Endodermal cell (in vitro differentiated cells): ENCODE results near the gene SLC38A3. TPM values are rescaled to one million over a fixed set of nuclear protein-coding genes. Genes with fewer than 3 reads are reported as not detected.

Experiments
- DNase-seq: peaks from one replicate; pipeline ENCODE4 v3.0.0-alpha.2; 2017
- H3K27ac ChIP-seq: 2 replicates; pipeline ENCODE4 v1.5.1; 2013; ENCODE audit warnings: mild to moderate bottlenecking, low read depth, low read length, moderate library complexity
- H3K27me3 ChIP-seq: 2 replicates; pipeline ENCODE4 v1.6.1; 2013; ENCODE audit warnings: mild to moderate bottlenecking, low read length, moderate library complexity; ENCODE audit not compliant: insufficient read depth, control insufficient read depth, poor library complexity, severe bottlenecking
- H3K36me3 ChIP-seq: 2 replicates; pipeline ENCODE4 v1.7.0; 2013; ENCODE audit warnings: mild to moderate bottlenecking, low read length, moderate library complexity; ENCODE audit not compliant: control insufficient read depth, insufficient read depth
- H3K4me1 ChIP-seq: one replicate; pipeline ENCODE4 v1.7.0; 2013; ENCODE audit warnings: low read length; ENCODE audit not compliant: control insufficient read depth, insufficient read depth
- H3K4me3 ChIP-seq: 2 replicates; pipeline ENCODE4 v1.5.1; 2013; ENCODE audit warnings: mild to moderate bottlenecking, low read length, moderate library complexity
- H3K9ac ChIP-seq: 2 replicates; pipeline ENCODE4 v1.6.1; 2013; ENCODE audit warnings: mild to moderate bottlenecking, low read length, moderate library complexity; ENCODE audit not compliant: poor library complexity, severe bottlenecking; ENCODE audit errors: extremely low read depth
- H3K9me3 ChIP-seq: 2 replicates; pipeline ENCODE4 v1.6.1; 2013; ENCODE audit warnings: mild to moderate bottlenecking, low read length, moderate library complexity; ENCODE audit not compliant: control insufficient read depth
- H3K27ac Mint-ChIP-seq: 2 replicates; pipeline ENCODE4 v1.8.0; 2020; ENCODE audit warnings: mixed read lengths
- H3K27me3 Mint-ChIP-seq: 2 replicates; pipeline ENCODE4 v1.8.0; 2021; ENCODE audit warnings: mild to moderate bottlenecking, mixed read lengths; ENCODE audit not compliant: insufficient read depth
- H3K36me3 Mint-ChIP-seq: 2 replicates; pipeline ENCODE4 v1.8.0; 2020; ENCODE audit warnings: low read depth, mixed read lengths
- H3K4me1 Mint-ChIP-seq: 2 replicates; pipeline ENCODE4 v1.8.0; 2020; ENCODE audit warnings: mixed read lengths
- H3K4me3 Mint-ChIP-seq: 2 replicates; pipeline ENCODE4 v1.8.0; 2020; ENCODE audit warnings: mild to moderate bottlenecking, moderate library complexity, mixed read lengths
- H3K9me3 Mint-ChIP-seq: 2 replicates; pipeline ENCODE4 v1.8.0; 2020; ENCODE audit warnings: mild to moderate bottlenecking, mixed read lengths
- CTCF ChIP-seq: fragments of 200-600 bp; sonication (generic); conservative IDR thresholded peaks from 2 replicates; pipeline ENCODE4 v1.5.0; 2021; ENCODE audit warnings: antibody characterized with exemption, mild to moderate bottlenecking
- WGBS, 2 experiments: methylation state at CpG; one replicate each; pipeline versions ENCODE4 v1.1.5 to v1.1.7; 2013; ENCODE audit warnings: missing lambda C conversion rate in 2 of 2, mixed read lengths in 1 of 2; ENCODE audit not compliant: insufficient coverage in 1 of 2, insufficient read length in 1 of 2; 5-methylcytosine and 5-hydroxymethylcytosine counted together
- long read RNA-seq, 4 experiments: library from polyadenylated mRNA in 2 of 4; library from RNA in 1 of 4; library from capped mRNA in 1 of 4; stranded (forward) in 3 of 4; unstranded in 1 of 4; transcript quantifications; one replicate each; pipeline ENCODE4 v2.0.0, GENCODE V29; 2020 to 2021; ENCODE audit warnings: inconsistent platforms in 1 of 4
- polyA plus RNA-seq, 2 experiments: library from polyadenylated mRNA; stranded (reverse); fragments of 50-300 nt; gene quantifications; one replicate each; pipeline ENCODE4 v1.2.3, GENCODE V29; 2013
- total RNA-seq, 2 donors: library from RNA; stranded (reverse); fragmentation: NEBNext Ultra II Directional in 1 of 2; extraction: Animal tissue kit (Norgen Biotek cat#: 25700) in 1 of 2; gene quantifications; 2 replicates in 1 of 2; 3 replicates in 1 of 2; pipeline ENCODE4 v1.2.1, GENCODE V29; 2021

SLC38A3 gene
- 1 to 10 TPM; 1.5 to 1.9 TPM for total RNA-seq
- polyA plus RNA-seq (2013, experiment 1 of 2): 4.4 TPM
- polyA plus RNA-seq (2013, experiment 2 of 2): 4.3 TPM
- long read RNA-seq, experiment 1, partial matches to known transcripts: 1 of 1 reads
- long read RNA-seq, experiment 1, other reads (novel, unspliced or antisense): 0 of 1 reads
- long read RNA-seq, experiment 2, partial matches to known transcripts: 0 of 5 reads
- long read RNA-seq, experiment 2, other reads (novel, unspliced or antisense): 3 of 5 reads
- long read RNA-seq, experiment 3, partial matches to known transcripts: 1 of 2 reads
- long read RNA-seq, experiment 3, other reads (novel, unspliced or antisense): 0 of 2 reads
- long read RNA-seq, experiment 4: 0 reads

DNA sequence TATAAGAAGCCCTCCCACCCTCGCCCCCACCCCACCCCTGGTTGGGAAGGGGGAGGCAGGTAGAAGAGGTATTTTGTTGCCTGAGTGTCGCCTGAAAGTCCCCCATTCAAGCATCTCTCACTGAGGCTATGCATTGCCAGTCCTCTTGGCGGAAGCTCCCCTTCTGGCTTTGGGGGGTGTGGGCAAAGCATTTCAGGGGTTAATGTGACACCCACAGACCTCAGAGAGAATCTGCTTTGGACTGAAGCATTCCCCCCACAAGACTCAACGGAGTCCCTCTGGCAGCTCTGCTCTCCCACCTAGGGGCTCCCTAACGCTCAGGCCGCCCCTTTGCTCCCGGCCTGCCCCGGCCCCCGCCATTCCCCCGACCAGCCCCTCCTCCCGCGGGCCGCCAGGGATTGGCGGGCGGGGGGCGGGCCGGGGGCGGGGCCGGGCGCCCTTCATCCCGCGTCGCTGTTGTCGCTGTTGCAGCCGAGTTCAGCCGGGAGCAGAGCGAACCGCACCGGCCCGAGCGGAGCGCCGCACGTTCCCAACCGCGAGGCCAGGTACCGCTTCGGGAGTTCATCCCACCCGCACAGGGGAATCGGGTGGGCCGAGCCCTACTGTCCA lies at the start of gene SLC38A3:
Gene SLC38A3 (plus strand): TSS at position 468 of the 609 bp plus-strand sequence. CDS start 8,929 bp downstream, outside the sequence.
- H3K4me3 Mint-ChIP-seq: peak within 1 kb of the TSS; percentile 47
- peaks cover 9% of the 10 kb centered on the region for H3K4me1 Mint-ChIP-seq
- Histone ChIP-seq H3K9me3 (no peaks in the 10 kb centered on the region), H3K9ac (no peak within 1 kb of the TSS), H3K36me3 (no peaks in the 10 kb centered on the region), H3K27ac (no peak within 1 kb of the TSS), H3K27me3 (peaks cover 41% of the 10 kb centered on the region), H3K4me1 (peaks cover 3% of the 10 kb centered on the region), H3K4me3 (peak within 1 kb of the TSS; percentile 74)
- H3K9me3 Mint-ChIP-seq: no peaks in the 10 kb centered on the region
- no peak for TF ChIP-seq CTCF
- H3K27me3 Mint-ChIP-seq: peaks cover 61% of the 10 kb centered on the region
- peak; percentile 91 for DNase-seq
- no peak within 1 kb of the TSS for H3K27ac Mint-ChIP-seq
- 3 to 5% methylated on average over 6 to 41 of the region's 41 CpGs for WGBS, 2 experiments
- no peaks in the 10 kb centered on the region for H3K36me3 Mint-ChIP-seq

DNA sequence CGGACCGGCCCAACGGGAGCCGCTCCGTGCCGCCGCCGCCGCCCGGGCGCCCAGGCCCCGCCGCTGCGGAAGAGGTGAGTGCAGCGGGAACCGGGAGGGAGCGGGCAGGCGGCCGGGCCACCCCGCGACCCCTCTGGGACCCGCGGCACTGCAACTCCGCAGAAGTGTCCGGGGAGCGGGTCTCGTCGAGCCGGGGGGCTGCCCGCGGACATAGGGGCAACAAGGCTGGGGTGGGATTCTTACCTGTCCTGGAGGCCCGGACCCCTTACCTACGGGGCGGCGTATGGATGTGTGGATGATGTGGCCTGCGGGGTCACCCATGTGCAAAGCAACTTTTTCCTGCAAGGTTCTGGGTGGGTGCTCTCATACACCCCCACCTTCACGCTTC lies 49.6 kb upstream of the SLC38A3 start:
- Mint-ChIP-seq H3K27ac (peak overlapping the region; percentile 89), H3K36me3 (no peaks in the 10 kb centered on the region), H3K4me1 (peaks cover 40% of the 10 kb centered on the region), H3K9me3 (no peaks in the 10 kb centered on the region), H3K4me3 (peak overlapping the region; percentile 93), H3K27me3 (peaks cover 15% of the 10 kb centered on the region)
- no peaks in the 10 kb centered on the region for H3K9me3 ChIP-seq
- DNase-seq: no peak
- peaks cover 10% of the 10 kb centered on the region for H3K4me1 ChIP-seq
- peaks cover 25% of the 10 kb centered on the region for H3K27me3 ChIP-seq
- H3K4me3 ChIP-seq: peak overlapping the region; percentile 85
- H3K9ac ChIP-seq: peak overlapping the region; percentile 23
- no peak for TF ChIP-seq CTCF
- H3K36me3 ChIP-seq: no peaks in the 10 kb centered on the region
- H3K27ac ChIP-seq: no peak overlapping the region
- WGBS, 2 experiments: 0% methylated on average over 2 to 37 of the region's 37 CpGs

- Mint-ChIP-seq H3K27ac (peak overlapping the region; percentile 89), H3K4me1 (peaks cover 40% of the 10 kb centered on the region), H3K27me3 (peaks cover 15% of the 10 kb centered on the region), H3K4me3 (peak overlapping the region; percentile 93), H3K36me3 (no peaks in the 10 kb centered on the region), H3K9me3 (no peaks in the 10 kb centered on the region)
- DNase-seq: peak; percentile 75
- Histone ChIP-seq H3K4me3 (peak overlapping the region; percentile 85), H3K4me1 (peaks cover 13% of the 10 kb centered on the region), H3K9me3 (no peaks in the 10 kb centered on the region), H3K36me3 (no peaks in the 10 kb centered on the region), H3K27ac (no peak overlapping the region), H3K9ac (peak overlapping the region; percentile 23), H3K27me3 (peaks cover 25% of the 10 kb centered on the region)
- WGBS, 2 experiments: 11 to 18% methylated on average over 9 to 13 of the region's 13 CpGs
- no peak for TF ChIP-seq CTCF
These were observed 49.2 kb upstream of the SLC38A3 start for GRCh38 chr3:50155891-50156290.
